ENCODE data around the gene CBFA2T3.

Gene CBFA2T3

GRCh38 chr16:88870608-88871348 lies 106.2 kb downstream of the CBFA2T3 start:
- TF ChIP-seq ZFX (IDR thresholded peaks at IDR 0.05; ENCODE audit: borderline replicate concordance) (no peak), CTCF (IDR thresholded peaks at IDR 0.05) (no peak)
- H3K27ac ChIP-seq: no peak overlapping the region

GRCh38 chr16:88869673-88869980 lies 107.4 kb downstream of the CBFA2T3 start:
- TF ChIP-seq CTCF (IDR thresholded peaks at IDR 0.05): no peak
- no peak for TF ChIP-seq ZFX (IDR thresholded peaks at IDR 0.05; ENCODE audit: borderline replicate concordance)
- H3K27ac ChIP-seq: no peak overlapping the region

- TF ChIP-seq CTCF (IDR thresholded peaks at IDR 0.05): no peak
- TF ChIP-seq ZFX (IDR thresholded peaks at IDR 0.05; ENCODE audit: borderline replicate concordance): no peak
- H3K27ac ChIP-seq: no peak overlapping the region
Measured at GRCh38 chr16:88868974-88869672, 107.9 kb downstream of the CBFA2T3 start.

- no peak for TF ChIP-seq ZFX (IDR thresholded peaks at IDR 0.05; ENCODE audit: borderline replicate concordance)
- no peak for TF ChIP-seq CTCF (IDR thresholded peaks at IDR 0.05)
Measured at GRCh38 chr16:88867581-88868246, 109.3 kb downstream of the CBFA2T3 start.

GRCh38 chr16:88866151-88866920 lies 110.7 kb downstream of the CBFA2T3 start, which contains the start of gene PABPN1L:
TSS of gene PABPN1L (minus strand) at chr16:88866660. CDS start at chr16:88866606, 54 bp downstream.
- TF ChIP-seq ZFX (IDR thresholded peaks at IDR 0.05; ENCODE audit: borderline replicate concordance): no peak
- TF ChIP-seq CTCF (IDR thresholded peaks at IDR 0.05): no peak
- H3K27ac ChIP-seq: no peak within 1 kb of the TSS

More at GRCh38 chr16:88867581-88868246, 109.3 kb downstream of the CBFA2T3 start:
- no peak overlapping the region for H3K27ac ChIP-seq

GRCh38 chr16:88865742-88866141 lies 111.3 kb downstream of the CBFA2T3 start:
- no peak for TF ChIP-seq ZFX (IDR thresholded peaks at IDR 0.05; ENCODE audit: borderline replicate concordance)
- no peak for TF ChIP-seq CTCF (IDR thresholded peaks at IDR 0.05)

More at GRCh38 chr16:88865742-88866141, 111.3 kb downstream of the CBFA2T3 start:
- no peak overlapping the region for H3K27ac ChIP-seq

All from 22Rv1 (cell line).